ENCODE results near the gene IFNL3. TPM values are rescaled to one million over a fixed set of nuclear protein-coding genes. Genes with fewer than 3 reads are reported as not detected.

Gene IFNL3
- total RNA-seq, 1 experiment from 2014 or later, result not detected

- TF ChIP-seq AFF4 (CRISPR knock-in tag; IDR thresholded peaks at IDR 0.05; ENCODE audit: borderline replicate concordance), result no peak
- TF ChIP-seq JUN (CRISPR knock-in tag; IDR thresholded peaks at IDR 0.05), result no peak
- TF ChIP-seq ZNF263 (CRISPR knock-in tag; IDR thresholded peaks at IDR 0.05; ENCODE audit: low read depth), result no peak
- no peak for TF ChIP-seq ERG (CRISPR knock-in tag; IDR thresholded peaks at IDR 0.05)
- no peak for TF ChIP-seq NR2C2 (CRISPR knock-in tag; IDR thresholded peaks at IDR 0.05)
- no peak for TF ChIP-seq FOXP1 (CRISPR knock-in tag; IDR thresholded peaks at IDR 0.05; ENCODE audit: borderline replicate concordance)
- H3K27ac Mint-ChIP-seq, result no peak overlapping the region
- peaks cover 73% of the 10 kb centered on the region for H3K27me3 Mint-ChIP-seq (ENCODE audit: low read depth)
- ChIA-PET POLR2A (interaction anchor here (0.7 kb wide), 1 partner anchor 77 kb away, joined by 14 read pairs; no protein-coding TSS in a partner anchor), CTCF (interaction anchor here (0.6 to 5.1 kb wide), 10 partner anchors 12 to 482 kb away, joined by 3 to 26 read pairs (median 4); no protein-coding TSS in a partner anchor)
- no peaks in the 10 kb centered on the region for H3K36me3 Mint-ChIP-seq
- H3K4me3 Mint-ChIP-seq, result no peak overlapping the region
- ATAC-seq (no peak), DNase-seq (ENCODE audit: low spot score) (peak; percentile 42)
- H3K9me3 Mint-ChIP-seq, result no peaks in the 10 kb centered on the region
- H3K4me1 Mint-ChIP-seq, result peaks cover 22% of the 10 kb centered on the region
These were observed 45.8 kb downstream of the IFNL3 start for GRCh38 chr19:39199025-39199424.

GRCh38 chr19:39197808-39198207 is 47.0 kb downstream of the IFNL3 start:
- Mint-ChIP-seq H3K27ac (no peak overlapping the region), H3K36me3 (no peaks in the 10 kb centered on the region), H3K4me3 (peak overlapping the region; percentile 67), H3K9me3 (no peaks in the 10 kb centered on the region), H3K27me3 (ENCODE audit: low read depth) (peaks cover 68% of the 10 kb centered on the region), H3K4me1 (peaks cover 22% of the 10 kb centered on the region)
- CTCF ChIA-PET, result interaction anchor here (1.1 to 5.1 kb wide), 6 partner anchors 9 to 206 kb away, joined by 3 to 26 read pairs (median 6); no protein-coding TSS in a partner anchor
- POLR2A ChIA-PET, result no interaction called here
- TF ChIP-seq ZNF121 (CRISPR knock-in tag; IDR thresholded peaks at IDR 0.05) (peak; percentile 56), SP1 (CRISPR knock-in tag; conservative IDR thresholded peaks at IDR 0.05) (no peak), HMGA2 (CRISPR knock-in tag; IDR thresholded peaks at IDR 0.05) (no peak), FOXP4 (CRISPR knock-in tag; IDR thresholded peaks at IDR 0.05) (no peak)
- DNase-seq (ENCODE audit: low spot score), result peak; percentile 53
- no peak for ATAC-seq

GRCh38 chr19:39196860-39197562 is 47.8 kb downstream of the IFNL3 start, which contains the start of gene NCCRP1:
TSS of gene NCCRP1 (plus strand) at chr19:39196964. CDS start at chr19:39196983, 19 bp downstream.
- DNase-seq (ENCODE audit: low spot score) (peak; percentile 68), ATAC-seq (peak; percentile 62)
- H3K4me3 Mint-ChIP-seq, result peak within 1 kb of the TSS; percentile 67
- H3K4me1 Mint-ChIP-seq, result peaks cover 22% of the 10 kb centered on the region
- peaks cover 64% of the 10 kb centered on the region for H3K27me3 Mint-ChIP-seq (ENCODE audit: low read depth)
- CTCF ChIA-PET, result interaction anchor here (0.6 to 5.1 kb wide), 10 partner anchors 10 to 207 kb away, joined by 3 to 26 read pairs (median 4); partner anchors contain the start of gene PAK4
- POLR2A ChIA-PET, result no interaction called here
- no peak within 1 kb of the TSS for H3K27ac Mint-ChIP-seq
- H3K9me3 Mint-ChIP-seq, result no peaks in the 10 kb centered on the region
- H3K36me3 Mint-ChIP-seq, result no peaks in the 10 kb centered on the region
- TF ChIP-seq ZNF121 (CRISPR knock-in tag; IDR thresholded peaks at IDR 0.05) (peak; percentile 58; the same call in 1 of the 2 replicates), GABPB1 (CRISPR knock-in tag; IDR thresholded peaks at IDR 0.05) (no peak), PRDM15 (CRISPR knock-in tag; IDR thresholded peaks at IDR 0.05) (0 out of 2 replicates have a peak, but pooled peaks have one; percentile 52), ZMAT4 (CRISPR knock-in tag; IDR thresholded peaks at IDR 0.05) (no peak), CDX4 (CRISPR knock-in tag; IDR thresholded peaks at IDR 0.05; ENCODE audit: borderline replicate concordance) (no peak), ESRRA (CRISPR knock-in tag; IDR thresholded peaks at IDR 0.05; ENCODE audit: borderline replicate concordance) (0 out of 2 replicates have a peak, but pooled peaks have one; percentile 34), GTF2I (CRISPR knock-in tag; conservative IDR thresholded peaks at IDR 0.05) (no peak)
